Activated B cell treated with CpG ODN at 0.5 μM for 24 hours (primary cell): ENCODE results near the gene TENT5A. TPM values are rescaled to one million over a fixed set of nuclear protein-coding genes. Genes with fewer than 3 reads are reported as not detected.

ENCODE experiments used
- ATAC-seq: fragments of 200-7000 bp; cut with Tn5 transposase; one replicate; pipeline ENCODE4 v1.10.0; 2021; ENCODE audit warnings: low read depth, mild to moderate bottlenecking, moderate library complexity
- CTCF ChIA-PET: fragments of 350-600 bp; sonication (Branson Sonifier 250); formaldehyde crosslinking; loops from one replicate; lab custom pipeline; 2021; ENCODE audit warnings: antibody characterized with exemption; lab: Charles Lee
- POLR2A ChIA-PET: fragments of 350-600 bp; sonication (Branson Sonifier 250); formaldehyde crosslinking; loops from one replicate; lab custom pipeline; 2021; ENCODE audit warnings: antibody characterized with exemption; lab: Charles Lee
- DNase-seq: peaks from one replicate; pipeline ENCODE4 v3.0.0; 2022
- H3K27ac Mint-ChIP-seq: one replicate; pipeline ENCODE4 v1.8.0; 2020; ENCODE audit warnings: mixed read lengths
- H3K27me3 Mint-ChIP-seq: one replicate; pipeline ENCODE4 v1.8.0; 2021; ENCODE audit warnings: mixed read lengths
- H3K36me3 Mint-ChIP-seq: one replicate; pipeline ENCODE4 v1.8.0; 2021; ENCODE audit warnings: low read depth, mixed read lengths
- H3K4me1 Mint-ChIP-seq: one replicate; pipeline ENCODE4 v1.8.0; 2021; ENCODE audit warnings: mixed read lengths
- H3K4me3 Mint-ChIP-seq: one replicate; pipeline ENCODE4 v1.8.0; 2020; ENCODE audit warnings: mild to moderate bottlenecking, mixed read lengths
- H3K9me3 Mint-ChIP-seq: one replicate; pipeline ENCODE4 v1.8.0; 2020; ENCODE audit warnings: mixed read lengths
- intact Hi-C: fragments of 100-400 bp; cut with micrococcal nuclease; formaldehyde crosslinking; loops from one replicate; pipeline ENCODE4 v1.15.1; 2024
- total RNA-seq: library from RNA; stranded (reverse); gene quantifications from 2 replicates; pipeline ENCODE4 v1.2.3, GENCODE V29; 2022
- TF ChIP-seq, protein P1 (sequence below): fragments of 200-600 bp; IDR thresholded peaks from one replicate; pipeline ENCODE4 v1.8.0; 2022; ENCODE audit warnings: antibody characterized with exemption, mild to moderate bottlenecking

TENT5A gene
- total RNA-seq: 7.5 and 9.4 TPM in 2 replicates

DNA sequence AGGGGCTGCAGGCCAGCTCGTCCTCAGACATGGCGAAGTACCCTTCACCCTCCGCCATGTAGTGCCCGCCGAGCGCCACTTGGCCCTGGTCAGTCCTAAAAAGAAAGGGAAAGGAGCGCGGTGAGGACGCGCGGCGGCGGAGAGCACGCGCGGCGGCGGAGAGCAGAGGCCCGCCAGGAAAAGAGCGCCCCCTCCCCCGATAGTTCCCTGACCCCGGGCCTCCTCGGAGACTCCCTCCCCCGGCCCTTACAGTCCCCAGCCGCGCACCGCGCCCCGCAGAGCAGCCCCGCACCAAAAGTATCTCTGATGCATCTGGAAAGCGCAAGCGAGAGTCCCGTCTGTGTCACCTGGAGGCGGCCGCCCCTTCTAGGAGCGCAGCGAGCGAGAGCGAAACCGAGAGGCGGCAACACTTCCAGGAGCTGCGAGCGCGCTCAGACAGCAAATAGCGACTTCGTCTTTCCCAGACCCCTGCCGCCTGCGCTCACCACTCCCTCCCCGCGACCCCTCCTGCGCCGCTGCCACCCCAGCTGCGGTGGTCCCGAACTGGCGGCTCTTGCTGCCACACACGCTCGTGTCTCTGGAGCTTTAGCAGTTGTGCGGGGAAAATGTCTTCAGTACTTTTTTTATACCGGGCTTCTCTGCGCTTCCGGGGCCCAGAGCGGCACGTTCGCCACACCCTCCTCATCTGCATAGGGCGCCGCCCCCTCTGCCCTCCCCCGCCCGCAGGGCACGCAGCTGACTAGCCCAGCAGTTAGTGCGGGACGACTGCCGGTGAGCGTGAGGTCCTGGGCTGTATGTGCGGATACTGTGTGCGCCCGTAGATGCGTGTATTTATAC is at the start of gene TENT5A:
Gene TENT5A (minus strand): TSS at position 598 of the 837 bp plus-strand sequence. CDS start 540 bp downstream, at position 58.
- peaks cover 2% of the 10 kb centered on the region for H3K27me3 Mint-ChIP-seq
- POLR2A ChIA-PET: interaction anchor here (1.0 to 1.6 kb wide), 5 partner anchors 58 to 1748 kb away, joined by 3 to 8 read pairs (median 4); partner anchors contain the start of genes BCKDHB and TTK

DNA sequence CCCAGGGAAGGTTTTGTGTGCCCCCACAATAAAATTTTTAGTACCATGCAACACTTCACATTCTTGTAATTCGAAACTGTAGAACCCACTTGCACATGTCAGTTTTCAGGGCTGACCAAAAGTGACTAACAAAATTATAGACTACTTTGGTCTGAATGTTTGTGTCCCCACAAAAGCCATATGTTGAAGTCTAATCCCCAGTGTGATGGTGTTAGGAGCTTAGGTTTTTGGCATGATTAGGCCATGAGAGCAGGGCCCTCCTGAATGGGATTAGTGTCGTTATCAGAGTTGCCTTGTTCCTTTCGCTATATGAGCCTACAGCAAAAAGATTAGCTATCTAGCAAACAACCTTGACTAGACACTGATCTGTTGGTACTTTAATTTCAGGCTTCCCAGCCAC is 49.0 kb upstream of the TENT5A start:
- POLR2A ChIA-PET: no interaction called here
- no peak overlapping the region for H3K27ac Mint-ChIP-seq
- no peak for ATAC-seq

More for the DNA sequence above, at the start of gene TENT5A:
- Mint-ChIP-seq H3K4me1 (peaks cover 40% of the 10 kb centered on the region), H3K4me3 (peak within 1 kb of the TSS; percentile 96), H3K36me3 (peaks cover 28% of the 10 kb centered on the region), H3K27ac (peak within 1 kb of the TSS; percentile 97), H3K9me3 (no peaks in the 10 kb centered on the region)
- CTCF ChIA-PET: interaction anchor here (1.9 to 3.3 kb wide), 3 partner anchors 18 to 1415 kb away, joined by 15 to 29 read pairs (median 23); no protein-coding TSS in a partner anchor
- intact Hi-C loops: loop anchor here (1.0 to 10.0 kb wide), 13 partner anchors 8 to 1885 kb away; partner anchors contain the start of genes BCKDHB, DOP1A, ELOVL4 and IBTK
- TF ChIP-seq, protein P1, sequence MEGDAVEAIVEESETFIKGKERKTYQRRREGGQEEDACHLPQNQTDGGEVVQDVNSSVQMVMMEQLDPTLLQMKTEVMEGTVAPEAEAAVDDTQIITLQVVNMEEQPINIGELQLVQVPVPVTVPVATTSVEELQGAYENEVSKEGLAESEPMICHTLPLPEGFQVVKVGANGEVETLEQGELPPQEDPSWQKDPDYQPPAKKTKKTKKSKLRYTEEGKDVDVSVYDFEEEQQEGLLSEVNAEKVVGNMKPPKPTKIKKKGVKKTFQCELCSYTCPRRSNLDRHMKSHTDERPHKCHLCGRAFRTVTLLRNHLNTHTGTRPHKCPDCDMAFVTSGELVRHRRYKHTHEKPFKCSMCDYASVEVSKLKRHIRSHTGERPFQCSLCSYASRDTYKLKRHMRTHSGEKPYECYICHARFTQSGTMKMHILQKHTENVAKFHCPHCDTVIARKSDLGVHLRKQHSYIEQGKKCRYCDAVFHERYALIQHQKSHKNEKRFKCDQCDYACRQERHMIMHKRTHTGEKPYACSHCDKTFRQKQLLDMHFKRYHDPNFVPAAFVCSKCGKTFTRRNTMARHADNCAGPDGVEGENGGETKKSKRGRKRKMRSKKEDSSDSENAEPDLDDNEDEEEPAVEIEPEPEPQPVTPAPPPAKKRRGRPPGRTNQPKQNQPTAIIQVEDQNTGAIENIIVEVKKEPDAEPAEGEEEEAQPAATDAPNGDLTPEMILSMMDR: no peak
- DNase-seq (peak; percentile 82), ATAC-seq (peak; percentile 73)

DNA sequence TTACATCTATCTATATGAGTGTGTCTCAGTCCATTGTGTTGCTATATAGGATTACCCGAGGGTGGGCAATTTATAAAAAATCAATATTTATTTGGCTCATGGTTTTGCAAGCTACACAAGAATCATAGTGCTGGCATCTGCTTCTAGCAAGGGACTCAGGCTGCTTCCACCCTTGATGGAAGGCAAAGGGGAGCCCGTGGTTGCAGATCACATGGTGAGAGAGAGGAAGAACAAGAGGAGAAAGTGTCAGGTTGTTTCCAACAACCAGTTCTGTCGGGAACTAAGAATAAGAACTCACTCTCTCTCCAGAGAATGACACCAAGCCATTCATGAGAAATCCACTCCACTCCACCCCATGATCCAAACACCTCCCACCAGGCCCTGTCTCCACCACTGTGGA is 48.2 kb upstream of the TENT5A start:
- Mint-ChIP-seq H3K27me3 (no peaks in the 10 kb centered on the region), H3K9me3 (no peaks in the 10 kb centered on the region), H3K4me3 (no peak overlapping the region), H3K27ac (no peak overlapping the region), H3K4me1 (no peaks in the 10 kb centered on the region), H3K36me3 (no peaks in the 10 kb centered on the region)
- DNase-seq: no peak
- POLR2A ChIA-PET: no interaction called here
- no peak for ATAC-seq
- CTCF ChIA-PET: no interaction called here
- TF ChIP-seq, protein P1: no peak
- intact Hi-C loops: no loop called here

More for the DNA sequence above, 49.0 kb upstream of the TENT5A start:
- Mint-ChIP-seq H3K4me1 (no peaks in the 10 kb centered on the region), H3K36me3 (no peaks in the 10 kb centered on the region), H3K4me3 (no peak overlapping the region), H3K9me3 (no peaks in the 10 kb centered on the region), H3K27me3 (no peaks in the 10 kb centered on the region)
- DNase-seq: no peak
- CTCF ChIA-PET: no interaction called here
- intact Hi-C loops: no loop called here
- TF ChIP-seq, protein P1: no peak

DNA sequence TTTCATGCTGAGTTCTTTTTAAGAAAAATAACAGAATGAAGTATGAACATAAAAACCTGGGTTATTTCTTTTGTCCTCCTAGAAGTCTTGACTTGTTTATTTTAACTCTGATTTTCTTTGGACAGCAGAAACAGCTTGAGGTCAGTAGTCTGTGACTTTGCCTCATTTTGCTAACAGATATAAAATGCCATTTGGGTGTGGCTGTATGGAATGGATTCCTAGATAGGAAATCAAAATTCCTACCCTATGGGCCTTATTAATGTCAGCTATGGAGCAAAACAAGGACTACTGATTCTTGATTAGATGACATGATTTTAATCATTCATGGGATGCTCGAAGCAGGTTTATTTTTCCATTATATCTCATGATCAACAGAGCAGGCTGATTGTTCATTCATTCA is 46.8 kb upstream of the TENT5A start:
- CTCF ChIA-PET: no interaction called here
- no peak overlapping the region for H3K4me3 Mint-ChIP-seq

DNA sequence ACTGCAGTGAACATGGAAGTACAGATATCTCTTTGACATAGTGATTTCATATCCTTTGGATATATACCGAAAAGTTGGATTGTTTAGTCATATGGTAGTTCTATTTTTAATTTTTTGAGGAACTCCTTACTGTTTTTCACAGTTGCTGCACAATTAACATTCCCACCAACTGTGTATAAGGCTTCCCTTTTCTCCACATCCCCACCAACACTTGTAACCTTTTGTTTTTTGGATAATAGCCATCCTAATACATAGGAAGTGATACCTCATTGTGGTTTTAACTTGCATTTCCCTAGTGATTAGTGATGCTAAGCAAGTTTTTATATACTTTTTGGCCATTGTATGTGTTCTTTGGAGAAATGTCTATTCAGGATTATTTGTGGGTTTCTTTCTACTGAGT is 45.1 kb upstream of the TENT5A start:
- Mint-ChIP-seq H3K36me3 (no peaks in the 10 kb centered on the region), H3K4me1 (peaks cover 2% of the 10 kb centered on the region), H3K9me3 (no peaks in the 10 kb centered on the region), H3K4me3 (no peak overlapping the region), H3K27me3 (no peaks in the 10 kb centered on the region), H3K27ac (no peak overlapping the region)
- ChIA-PET POLR2A (no interaction called here), CTCF (no interaction called here)
- TF ChIP-seq, protein P1: no peak
- DNase-seq (no peak), ATAC-seq (no peak)
- intact Hi-C loops: no loop called here

More for the DNA sequence above, 46.8 kb upstream of the TENT5A start:
- ATAC-seq (no peak), DNase-seq (no peak)
- POLR2A ChIA-PET: no interaction called here
- intact Hi-C loops: no loop called here
- Mint-ChIP-seq H3K9me3 (no peaks in the 10 kb centered on the region), H3K27me3 (no peaks in the 10 kb centered on the region), H3K36me3 (no peaks in the 10 kb centered on the region), H3K4me1 (no peaks in the 10 kb centered on the region), H3K27ac (no peak overlapping the region)
- TF ChIP-seq, protein P1: no peak
